GM12874 (cell line): ENCODE data around the gene SFRP5.

Experiments used
- CTCF ChIP-seq: IDR thresholded peaks from 2 replicates; pipeline ENCODE4 v1.5.1; 2011; ENCODE audit warnings: low read depth, mild to moderate bottlenecking, control low read depth, low read length, moderate library complexity; ENCODE audit not compliant: insufficient read depth

Gene SFRP5

GRCh38 chr10:97757471-97757870, 14.3 kb downstream of the SFRP5 start:
- TF ChIP-seq CTCF = no peak

- TF ChIP-seq CTCF = no peak
These were observed 16.1 kb downstream of the SFRP5 start for GRCh38 chr10:97755718-97756117.

GRCh38 chr10:97754726-97755125, 17.1 kb downstream of the SFRP5 start:
- no peak for TF ChIP-seq CTCF

GRCh38 chr10:97752956-97753355, 18.8 kb downstream of the SFRP5 start:
- TF ChIP-seq CTCF = no peak

DNA sequence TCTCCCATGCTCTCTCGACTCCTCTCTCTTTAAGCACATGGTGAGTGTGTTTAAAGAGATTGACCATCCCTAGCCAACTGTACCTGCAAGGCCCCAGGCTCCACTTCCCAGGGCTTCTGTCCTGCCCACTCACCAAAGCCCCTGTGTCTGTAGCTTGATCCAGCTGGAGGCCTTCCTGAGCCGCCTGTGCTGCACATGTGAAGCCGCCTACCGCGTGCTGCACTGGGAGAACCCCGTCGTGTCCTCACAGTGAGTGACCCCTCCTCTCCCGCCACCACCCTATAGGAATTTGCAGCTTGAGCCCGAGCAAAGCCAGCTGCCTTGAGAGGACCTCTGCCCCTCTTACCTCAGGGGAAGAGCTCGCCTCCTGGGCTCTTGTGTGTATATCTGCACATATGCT, 23.7 kb downstream of the SFRP5 start:
- TF ChIP-seq CTCF = no peak

DNA sequence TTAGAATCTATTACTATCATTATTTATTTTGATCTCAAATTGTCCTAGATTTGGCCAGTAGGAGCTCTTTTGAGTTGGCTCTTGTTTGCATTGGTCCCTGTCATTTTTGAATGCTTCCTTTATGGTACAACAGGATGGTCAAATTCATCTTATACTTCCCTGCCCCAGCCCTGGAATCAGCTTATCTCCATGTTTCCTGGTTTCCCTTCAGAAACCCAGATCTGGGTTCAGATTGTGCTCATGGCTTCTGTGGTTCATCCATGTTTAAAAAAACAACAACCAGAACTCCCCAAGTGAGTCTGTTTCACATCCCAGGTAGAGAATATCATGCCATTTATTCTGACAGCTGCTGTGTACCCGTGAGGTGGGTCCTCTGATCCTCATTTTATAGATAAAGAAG, 24.2 kb downstream of the SFRP5 start:
- TF ChIP-seq CTCF = no peak

DNA sequence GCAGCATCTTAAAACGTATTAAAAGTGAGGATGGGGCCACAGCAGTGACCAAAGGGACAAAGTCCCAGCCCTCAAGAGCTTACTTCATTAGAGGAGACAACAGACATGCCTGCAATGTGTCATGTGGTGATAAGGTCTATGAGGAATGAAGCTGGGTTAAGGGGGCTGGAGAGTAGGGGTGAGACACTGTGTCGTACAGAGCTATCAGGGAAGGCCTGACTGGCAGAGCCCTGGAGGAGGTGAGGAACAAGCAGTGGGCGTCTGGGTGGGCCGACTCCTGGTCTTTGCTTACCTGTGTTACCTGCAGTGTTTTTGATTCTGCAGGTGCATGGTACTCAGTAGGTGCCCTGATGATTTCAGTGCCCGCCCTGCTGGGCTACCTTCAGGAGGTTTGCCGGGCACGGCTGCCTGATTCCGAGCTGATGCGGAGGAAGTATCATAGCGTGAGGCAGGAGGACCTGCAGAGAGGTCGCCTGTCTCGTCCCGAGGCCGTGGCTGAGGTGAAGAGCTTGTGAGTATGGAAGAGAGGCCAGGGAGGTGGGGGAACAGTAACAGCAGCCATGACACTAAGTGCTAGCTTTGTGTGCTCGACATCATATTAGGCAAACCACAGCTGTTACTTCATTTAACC, 27.3 kb downstream of the SFRP5 start:
- no peak for TF ChIP-seq CTCF
